NCI-H1694 treated with DMSO at 0.1 percent for 48 hours (cell line): Measurements from ENCODE around the gene CACNA2D2.
"Not testable (repeated sequence)": the region's sequence is repeated elsewhere in the genome, so short reads cannot be mapped to it uniquely, and the experiment has no call there.

Experiments
- DNase-seq: peaks from one replicate; lab custom pipeline; 2025; lab: John Stamatoyannopoulos, UW

Gene CACNA2D2

DNA sequence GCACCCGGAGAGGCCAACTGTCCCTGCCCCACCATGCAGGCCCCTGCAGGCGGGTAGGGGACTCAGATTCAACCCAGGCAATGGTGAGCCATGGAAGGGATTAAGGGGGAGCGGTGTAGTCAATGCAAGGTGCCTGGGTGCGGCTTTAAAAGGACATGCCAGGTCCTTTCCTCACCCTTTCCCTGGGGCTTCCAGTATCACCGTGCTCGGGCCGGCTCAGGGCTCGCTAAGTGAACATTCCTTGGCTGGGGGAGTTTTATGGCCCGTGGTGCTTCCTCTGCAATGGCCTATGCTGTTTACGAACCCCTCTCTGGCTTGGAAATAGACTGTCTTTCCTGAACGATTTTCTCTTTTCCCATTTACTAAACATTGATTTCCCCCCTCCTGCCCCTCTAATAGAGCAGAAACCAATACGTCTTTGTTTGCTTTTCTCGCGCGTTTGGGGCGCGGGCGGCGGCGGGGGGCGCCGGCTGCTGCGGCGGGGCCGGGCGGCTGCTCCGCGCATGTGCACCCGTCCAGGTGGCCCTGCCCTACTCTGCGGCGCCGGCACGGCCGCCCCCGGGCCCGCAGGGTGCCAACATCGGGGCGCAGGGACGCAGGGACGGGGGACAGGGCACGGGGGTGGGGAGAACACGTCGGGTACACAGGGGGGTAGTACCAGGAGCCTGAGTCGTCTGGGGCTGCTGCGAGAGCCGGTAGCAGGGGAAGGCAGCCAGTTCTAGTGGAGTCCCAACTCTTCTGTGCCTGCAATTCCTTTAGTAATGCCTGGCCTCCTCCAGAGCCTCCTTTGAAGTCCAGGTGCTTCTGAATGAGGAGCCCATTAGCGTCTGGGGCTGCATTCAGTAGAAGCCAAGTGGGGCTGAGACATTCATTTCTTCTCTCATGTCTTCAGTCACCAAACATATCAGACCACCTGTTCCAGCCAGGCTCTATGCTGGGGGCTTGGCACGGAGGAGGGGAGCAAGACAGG, 26.9 kb upstream of the CACNA2D2 start:
- no peak for DNase-seq

DNA sequence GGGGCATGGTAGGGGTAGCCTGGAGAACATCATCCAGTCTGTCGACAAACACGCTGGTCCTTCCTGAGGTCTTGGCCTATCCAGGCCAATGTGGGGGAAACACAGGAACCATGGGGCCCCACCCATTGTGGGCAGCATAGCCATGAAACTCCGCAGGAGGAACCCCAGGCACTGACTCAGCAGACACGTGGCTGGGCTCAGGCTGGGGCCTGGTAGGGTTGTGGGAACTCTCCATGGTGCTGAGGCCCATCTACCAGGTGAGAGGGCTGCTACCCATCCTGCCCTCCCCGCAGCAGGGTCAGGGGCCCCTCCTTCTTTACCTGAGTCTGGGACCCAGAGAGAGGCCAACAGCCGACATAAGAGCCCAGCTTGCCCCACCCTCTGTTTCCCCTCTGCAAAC, 22.6 kb upstream of the CACNA2D2 start:
- DNase-seq, result no peak

DNA sequence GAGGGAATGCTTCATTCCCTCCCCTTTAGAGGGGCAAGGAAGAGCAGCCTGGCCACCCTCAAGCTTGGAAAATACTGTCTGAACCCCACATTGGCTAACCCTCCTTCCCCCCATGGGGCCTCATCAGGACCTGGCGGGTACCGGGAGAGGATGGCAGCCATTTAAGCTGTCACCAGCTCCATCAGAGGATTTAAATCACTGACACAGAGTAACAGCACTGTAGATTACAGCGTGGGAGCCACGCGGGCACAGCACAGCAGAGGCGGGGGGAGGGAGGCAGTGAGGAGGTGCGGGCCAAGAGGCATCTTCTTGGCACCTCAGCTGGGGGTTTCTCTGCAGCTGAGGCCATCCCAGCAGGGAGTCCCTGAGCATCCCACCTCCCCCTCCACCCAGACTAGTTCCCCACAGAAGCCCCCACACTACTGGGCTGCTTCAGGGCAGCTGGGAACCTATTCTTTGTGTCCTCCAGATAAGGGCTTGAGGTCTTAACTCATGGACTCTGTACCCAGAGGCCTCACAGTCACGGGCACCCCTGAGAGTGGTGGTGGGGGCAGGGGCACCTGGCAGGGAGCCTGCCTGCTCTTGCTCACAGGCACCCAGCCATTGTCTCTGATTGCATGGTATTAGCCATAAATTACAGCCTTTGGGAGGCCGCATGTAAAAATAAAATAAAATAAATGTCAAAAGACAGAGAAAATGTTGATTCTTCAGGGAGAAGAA, 21.9 kb upstream of the CACNA2D2 start:
- no peak for DNase-seq

DNA sequence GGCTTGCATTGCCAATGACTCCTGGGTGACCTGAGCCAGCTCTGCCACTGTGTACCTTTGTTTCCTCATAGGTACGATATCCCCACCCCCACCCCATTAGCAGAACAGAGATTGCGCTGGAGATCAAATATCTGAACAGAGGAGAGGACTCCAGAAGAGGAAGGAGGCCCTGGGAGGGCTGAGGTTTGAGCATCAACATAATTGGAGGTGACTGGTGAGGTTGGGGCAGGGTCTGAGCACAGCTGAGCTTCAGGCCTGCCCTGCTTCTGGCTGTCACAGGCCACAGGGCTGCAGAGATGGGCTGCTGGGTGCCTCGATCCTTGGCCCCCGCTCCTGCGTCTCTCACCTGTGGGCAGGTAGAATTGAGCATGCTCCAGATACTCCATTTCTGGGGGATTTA, 21.3 kb upstream of the CACNA2D2 start:
- DNase-seq, result no peak

DNA sequence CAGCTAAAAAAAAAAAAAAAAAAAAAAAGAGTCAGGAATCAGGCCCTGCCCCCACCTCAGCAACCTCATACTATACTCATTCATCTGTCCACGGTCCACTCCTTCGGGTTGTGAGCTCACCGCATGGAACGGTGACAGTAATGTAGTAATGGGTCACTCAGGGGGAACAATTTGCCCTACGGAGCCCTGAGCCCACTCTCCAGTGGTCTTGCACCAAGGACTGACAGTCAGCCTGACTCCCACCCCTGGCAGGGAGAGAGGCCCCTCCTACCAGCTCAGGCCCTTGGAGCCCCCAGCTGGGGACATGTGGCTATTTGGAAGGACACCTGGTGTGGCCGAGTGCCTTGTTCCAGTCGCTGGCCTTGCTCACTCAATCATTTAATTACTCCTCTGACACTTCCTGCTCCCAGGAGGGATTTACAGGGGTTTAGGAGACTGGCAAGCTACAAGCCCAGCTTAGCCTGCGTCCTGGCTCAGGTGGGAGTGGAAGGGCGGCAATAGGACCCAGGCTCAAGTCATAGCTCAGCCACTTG, 19.9 kb upstream of the CACNA2D2 start:
- no peak for DNase-seq

DNA sequence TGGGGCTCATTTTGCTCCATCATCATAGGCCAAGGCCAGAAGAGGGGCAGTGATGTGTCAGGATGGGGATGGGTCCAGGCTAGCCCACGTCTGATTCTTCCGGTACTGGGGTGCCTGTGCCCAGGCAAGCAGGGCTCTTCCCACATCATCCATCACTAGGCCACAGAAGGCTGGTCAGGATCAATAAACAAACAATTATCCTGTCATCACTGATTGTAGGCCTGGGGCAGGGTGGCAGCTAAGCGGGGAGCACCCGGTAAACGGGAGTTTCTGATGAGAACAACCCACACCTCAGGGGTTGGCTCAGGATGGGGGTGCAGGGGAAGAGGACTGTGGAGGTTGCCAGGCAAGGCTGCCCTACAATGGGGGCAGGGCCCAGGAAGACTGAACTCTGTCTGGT, 18.1 kb upstream of the CACNA2D2 start:
- no peak for DNase-seq

DNA sequence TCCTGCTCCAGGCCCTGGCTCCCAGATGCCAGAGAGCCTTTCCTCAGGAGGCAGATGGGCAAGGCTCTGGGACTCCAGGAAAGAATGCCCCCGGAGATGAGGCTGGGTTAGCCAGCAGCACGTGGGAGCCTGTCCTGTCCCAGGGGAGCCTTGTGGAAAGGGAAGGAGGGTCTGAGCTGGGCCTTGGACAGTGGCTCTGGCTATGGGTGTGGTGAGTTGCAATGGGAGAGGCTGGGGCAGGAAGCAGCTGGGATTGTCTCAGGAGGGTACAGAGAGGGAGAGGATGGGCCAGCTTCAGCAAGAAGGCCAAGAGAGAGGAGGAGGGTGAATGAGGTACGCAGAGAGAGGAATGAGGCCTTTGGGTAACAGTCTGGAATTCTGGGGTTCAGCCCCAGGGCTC, 17.4 kb upstream of the CACNA2D2 start:
- no peak for DNase-seq

DNA sequence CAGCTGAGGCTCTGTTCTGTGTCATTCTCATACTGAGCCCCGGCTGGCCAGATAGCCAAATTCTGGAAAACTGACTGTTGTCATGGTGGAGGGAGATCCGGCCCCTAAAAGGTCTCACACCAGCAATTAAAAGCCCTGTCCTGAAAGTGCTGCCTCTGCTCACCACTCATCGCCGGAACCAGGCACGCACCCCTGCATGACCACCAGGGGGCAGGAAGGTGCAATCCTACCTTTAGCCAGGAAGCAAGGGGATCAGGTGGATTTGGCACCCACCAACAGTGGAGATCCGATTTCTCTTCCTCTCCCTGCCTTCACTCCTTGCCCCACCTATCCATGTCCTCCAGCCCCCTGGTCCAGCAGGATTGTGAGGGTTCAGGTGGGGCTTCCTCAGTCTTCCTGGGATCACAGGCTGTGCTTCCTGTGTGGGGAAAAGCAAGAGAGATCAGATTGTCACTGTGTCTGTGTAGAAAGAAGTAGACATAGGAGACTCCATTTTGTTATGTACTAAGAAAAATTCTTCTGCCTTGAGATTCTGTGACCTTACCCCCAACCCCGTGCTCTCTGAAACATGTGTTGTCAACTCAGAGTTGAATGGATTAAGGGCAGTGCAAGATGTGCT, 16.1 kb upstream of the CACNA2D2 start:
- DNase-seq, result no peak

DNA sequence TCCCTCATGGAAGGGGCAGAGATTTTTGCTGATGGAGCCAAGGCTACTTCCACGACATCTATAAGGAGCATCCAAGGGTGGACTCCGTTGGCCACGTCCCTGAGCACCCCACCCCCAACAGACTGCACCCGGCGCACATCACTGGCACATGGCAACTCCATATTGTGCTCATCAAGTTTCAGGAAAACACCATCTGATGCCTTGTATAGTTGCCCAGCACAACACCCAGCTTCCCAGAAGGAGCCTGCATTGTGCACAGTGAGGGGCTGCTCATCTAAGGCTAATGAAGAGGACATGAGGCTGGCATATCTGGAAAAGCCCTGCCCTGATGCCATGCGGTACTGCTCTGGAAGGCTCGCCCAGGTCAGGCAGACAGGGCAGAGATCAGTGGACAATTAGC, 15.0 kb upstream of the CACNA2D2 start:
- DNase-seq, result peak; percentile 69

DNA sequence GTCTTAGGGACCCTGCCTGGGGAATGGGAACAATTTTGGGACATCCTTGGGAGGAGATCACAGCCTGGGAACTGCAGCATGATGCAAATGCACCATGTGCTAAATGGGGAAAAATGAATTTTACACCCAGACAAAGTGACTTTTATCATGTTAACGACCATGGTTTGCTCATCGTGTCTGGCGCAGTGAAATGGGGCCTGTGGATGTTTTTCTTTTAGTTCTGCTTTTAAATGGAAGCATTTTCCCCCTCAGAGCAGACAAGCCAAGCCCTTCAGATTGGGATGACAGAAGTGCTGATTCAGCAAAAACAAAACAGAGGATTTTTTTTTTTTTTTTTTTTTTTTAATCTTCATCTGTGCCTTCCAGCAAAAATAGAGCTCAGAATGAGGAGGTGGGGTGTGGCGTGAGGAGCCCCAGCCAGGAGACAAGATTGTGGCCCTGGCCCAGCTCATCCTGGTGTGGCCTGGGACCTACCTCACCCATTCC, 14.3 kb upstream of the CACNA2D2 start:
- no peak for DNase-seq

DNA sequence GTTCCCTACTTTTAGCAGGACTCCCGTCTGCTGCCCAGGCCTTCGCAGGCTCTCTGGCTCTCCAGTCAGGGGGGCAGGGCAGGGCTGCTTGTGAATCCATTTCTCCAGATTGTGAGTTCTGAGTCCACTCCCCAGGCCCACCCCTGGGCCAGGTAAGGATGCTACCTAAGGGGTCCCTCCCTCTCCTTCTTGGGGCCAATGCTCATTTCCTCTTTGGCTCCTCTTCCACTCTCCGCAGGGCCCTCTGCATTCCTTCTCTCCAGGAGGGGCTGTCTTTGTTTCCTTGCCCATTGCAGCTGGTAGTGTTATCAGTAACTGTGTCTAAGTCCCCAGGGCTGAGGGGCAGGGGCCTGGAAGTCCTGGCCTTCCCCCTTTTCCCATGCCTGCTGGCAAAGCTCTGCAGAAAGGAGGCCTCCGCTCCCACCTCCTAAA, 13.0 kb upstream of the CACNA2D2 start:
- DNase-seq, result no peak

DNA sequence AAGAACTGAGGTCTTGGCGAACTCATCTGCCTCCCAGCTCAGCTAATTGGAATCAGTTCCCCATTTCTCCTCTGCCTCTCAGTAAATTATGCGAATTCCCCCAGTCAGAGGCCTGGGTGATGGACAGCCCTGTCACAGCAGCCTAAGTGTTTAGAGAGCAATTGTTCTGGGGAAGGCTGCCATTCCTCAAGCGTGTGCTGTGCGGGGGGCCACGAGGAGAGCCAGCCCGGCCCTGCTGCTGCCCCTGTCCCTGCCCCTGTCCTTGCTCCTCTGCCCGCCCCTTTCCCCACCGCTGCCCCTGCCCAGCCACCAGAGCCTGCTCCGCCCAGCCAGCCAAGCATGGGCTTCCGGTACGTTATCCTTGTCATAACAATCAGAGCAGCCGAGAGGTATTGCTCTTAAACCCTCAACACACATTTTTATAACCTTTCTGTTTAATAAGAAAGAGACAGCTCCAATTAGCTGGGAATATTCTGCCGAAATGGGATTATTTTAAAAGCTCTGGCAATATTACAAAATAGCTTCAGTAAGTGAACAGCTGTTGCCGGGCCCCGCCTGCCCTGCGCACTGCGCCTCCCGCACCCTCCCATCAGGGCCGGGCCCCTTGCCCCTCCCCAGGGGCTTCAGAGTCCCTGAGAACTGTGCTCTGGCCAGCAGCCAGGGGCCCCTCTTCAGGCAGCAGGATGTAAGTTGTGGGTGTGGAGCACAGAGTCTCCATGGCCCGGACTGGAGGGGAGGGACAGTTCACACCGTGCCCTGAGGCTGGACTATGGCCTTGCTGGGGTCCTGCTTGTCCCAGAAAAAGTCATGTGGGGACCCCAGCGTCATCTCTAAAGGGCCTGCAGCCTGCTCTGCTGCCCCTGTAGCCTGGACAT, 12.4 kb upstream of the CACNA2D2 start:
- DNase-seq, result peak; percentile 35

DNA sequence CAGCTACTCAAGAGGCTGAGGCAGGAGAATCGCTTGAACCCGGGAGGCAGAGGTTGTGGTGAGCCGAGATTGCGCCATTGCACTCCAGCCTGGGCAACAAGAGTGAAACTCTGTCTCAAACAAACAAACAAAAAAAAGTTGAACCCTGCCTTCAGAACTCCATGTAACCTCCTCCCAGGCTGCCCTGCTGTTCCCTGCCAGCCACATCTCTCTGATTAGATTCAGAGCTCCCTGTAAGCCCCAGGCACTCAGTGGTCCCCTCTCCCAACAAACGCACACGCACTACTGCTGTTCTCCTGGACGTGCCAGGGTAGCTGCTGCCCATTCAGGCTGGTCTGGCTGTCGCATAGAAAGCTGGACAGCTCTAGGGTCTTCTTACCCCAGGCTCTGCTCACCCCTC, 9.5 kb upstream of the CACNA2D2 start:
- not testable (repeated sequence) for DNase-seq

DNA sequence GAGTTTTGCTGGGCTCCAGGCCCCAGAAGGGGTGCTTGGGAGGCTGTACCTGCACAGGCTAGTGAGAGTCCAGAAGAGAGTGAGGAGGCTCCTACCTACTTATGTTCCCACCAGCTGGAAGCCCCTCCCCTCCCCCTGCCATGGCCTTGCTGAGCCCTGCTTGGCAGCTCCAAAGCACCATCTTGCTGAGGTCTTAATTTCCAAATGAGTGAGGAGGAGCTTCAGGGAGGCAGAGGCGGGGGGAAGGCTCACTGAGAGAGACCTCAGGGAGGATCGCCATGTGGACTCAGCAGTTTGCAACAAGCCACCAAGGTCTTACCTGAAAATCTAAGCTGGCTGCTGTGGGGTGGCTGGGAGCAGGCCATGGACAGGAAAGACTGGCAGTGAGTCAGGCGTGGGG, 8.7 kb upstream of the CACNA2D2 start:
- DNase-seq, result no peak

DNA sequence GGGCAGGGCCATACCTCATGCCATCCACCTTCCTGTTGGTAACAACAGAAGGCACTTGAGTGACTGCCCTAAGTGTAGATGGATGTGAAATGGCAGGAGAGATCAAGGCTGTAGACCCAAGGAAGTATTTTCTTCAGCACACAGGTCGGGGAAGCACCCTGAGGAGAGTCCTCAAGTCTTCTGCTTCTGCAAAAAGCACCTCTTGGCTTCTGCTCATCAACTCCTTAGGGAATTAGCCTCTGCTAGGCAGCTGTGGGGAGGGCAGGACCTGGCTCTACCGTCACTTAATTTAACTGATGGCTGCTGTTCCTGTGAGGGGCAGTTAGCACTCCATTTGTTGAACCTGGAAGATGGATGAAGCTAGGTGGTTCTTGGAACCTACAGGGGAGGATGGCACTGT, 6.9 kb upstream of the CACNA2D2 start:
- no peak for DNase-seq

DNA sequence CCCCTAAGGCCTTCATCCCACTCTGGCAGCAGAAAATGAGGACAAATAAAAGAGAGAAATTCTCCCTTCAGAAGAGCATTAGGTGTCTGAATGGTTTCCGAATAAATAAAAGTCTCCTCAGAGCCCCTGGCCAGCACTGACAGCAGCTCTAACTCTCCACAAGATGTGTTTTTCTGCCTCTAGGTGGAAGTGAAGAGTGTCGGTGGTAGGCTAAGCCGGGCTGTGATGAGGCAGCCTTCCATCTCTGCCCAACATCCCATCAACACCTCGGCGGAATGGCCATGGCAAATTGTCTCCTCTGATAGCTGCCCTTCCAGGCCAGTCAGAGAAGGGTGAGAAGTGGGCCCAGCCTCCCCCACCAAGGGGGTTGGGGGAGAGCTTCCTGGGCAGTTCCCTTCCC, 6.3 kb upstream of the CACNA2D2 start:
- no peak for DNase-seq

DNA sequence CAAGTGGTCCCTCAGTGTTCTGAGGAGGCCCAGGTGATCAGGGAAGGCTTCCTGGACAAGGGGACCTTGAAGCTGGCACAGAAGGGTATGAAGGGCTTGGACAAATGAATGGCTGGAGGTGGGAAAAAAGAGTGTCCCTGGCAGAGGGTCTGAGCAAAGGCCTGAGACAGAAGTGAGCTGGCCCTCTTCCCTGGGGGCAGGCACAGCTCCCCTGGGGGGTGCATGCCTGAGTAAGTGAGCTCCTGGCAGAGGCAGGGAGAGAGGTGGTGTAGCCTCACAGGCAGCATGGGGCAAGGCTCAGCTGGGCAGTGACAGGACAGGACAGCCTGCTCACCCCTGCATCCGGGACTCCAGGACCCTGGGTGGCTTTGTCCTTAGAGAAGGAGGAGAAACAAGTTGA, 5.4 kb upstream of the CACNA2D2 start:
- no peak for DNase-seq

DNA sequence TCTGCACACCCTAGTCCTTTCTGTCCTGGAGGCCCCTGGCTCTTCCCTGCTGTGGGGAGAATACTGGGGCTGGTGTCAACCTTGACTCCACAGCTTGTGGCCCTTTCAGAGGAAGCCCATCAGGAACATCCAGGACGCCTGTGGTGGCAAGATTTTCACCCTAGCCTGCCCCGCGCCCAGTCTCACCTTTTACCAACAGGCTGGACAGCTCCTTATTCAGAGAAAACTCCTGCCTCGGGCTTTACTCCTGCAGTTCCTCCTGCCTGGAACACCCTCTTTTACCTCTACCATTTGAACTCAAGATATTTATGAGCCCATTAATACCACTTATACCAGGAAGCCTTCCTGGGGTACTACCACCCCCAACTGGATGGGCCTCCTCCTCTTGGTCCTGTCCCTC, 2.7 kb upstream of the CACNA2D2 start:
- DNase-seq, result no peak

DNA sequence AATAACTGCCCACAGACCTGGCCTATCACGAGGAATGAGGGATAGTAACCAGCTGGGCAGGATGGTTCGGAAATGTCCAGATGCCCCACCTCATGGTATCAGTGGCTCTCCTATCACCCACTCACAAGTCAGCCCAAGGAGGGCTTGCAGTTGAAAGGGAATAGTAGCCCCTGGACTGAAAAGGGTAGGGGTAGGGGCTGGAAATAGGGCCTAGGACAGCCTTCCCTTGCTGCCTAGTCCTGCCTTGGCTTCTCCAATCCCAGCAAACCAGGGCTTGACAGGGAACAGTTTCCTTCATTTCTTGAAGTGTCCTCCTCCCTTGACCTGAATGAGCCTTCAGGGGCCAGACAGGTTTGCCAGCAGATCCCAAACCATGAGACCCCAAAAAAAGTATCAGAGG, 1.2 kb upstream of the CACNA2D2 start:
- DNase-seq, result no peak

DNA sequence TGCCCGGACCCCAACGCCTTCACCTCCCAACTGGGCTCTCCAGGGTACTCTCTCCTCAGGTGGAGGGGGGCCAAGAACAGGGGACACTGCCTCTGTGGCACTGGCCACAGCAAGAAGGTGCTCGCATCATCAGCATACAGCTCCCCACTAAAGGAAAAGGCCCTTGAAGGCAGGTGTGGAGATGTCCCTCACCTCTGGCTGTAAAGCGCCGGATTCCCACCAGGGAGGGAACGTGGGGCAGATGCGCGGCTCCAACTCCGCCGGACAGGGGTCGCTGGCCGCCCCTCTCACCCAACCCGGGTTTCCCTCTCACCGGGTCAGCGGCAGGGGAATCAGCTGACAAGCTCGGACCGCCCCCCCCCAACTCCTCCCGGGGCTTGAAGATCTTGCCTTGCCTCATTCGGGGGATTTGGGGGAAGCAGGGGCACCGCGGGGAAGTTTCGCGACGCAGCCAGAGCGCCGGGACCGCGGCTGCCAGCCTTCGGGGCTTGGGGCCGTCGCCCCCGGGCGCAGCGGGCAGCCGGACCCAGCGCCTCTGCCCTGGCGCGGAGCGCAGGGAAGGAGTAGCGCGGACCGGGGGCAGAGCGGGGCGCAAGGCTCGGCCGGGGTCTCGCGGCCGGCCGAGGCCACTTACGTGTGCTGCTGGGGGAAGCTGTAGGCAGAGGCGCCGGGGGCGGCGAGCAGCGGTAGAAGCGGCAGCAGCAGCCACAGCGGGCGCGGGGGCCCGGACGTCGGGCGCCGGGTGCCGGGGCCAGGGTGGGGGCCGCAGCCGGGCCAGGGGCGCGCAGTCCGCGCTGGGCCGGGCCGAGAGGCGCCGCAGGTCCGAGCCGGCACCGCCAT, 630 bp downstream of the CACNA2D2 start:
- DNase-seq, result no peak

DNA sequence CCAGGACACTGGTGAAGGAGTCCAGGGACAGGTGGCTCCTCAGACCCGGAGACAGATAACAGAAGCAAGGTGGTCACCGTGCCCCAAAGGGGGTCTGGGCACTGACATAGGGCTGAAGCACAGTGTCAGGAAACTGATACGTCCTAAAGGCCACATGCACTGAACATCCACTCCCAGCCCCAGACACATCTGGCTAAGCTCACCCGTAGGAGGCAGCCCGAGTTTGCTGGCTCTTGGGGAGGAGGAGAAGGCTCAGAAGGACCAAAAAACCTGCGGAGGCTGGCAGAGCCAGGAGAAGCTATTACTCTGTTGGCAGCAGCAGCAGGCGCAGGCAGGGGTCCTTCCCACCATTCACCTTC, 1.2 kb downstream of the CACNA2D2 start:
- no peak for DNase-seq
